Uterus (tissue), 2 donors: Measurements from ENCODE around the gene CACNA2D4.

Experiments used
- CTCF ChIP-seq, 4 experiments: fragments of 200-600 bp in 2 of 4; fragments of 450-650 bp in 2 of 4; sonication (generic) in 2 of 4; IDR thresholded peaks; one replicate each; pipeline ENCODE4 v1.5.1; 2016 to 2019; ENCODE audit warnings: antibody characterized with exemption in 4 of 4, mild to moderate bottlenecking in 2 of 4, moderate library complexity in 1 of 4
- POLR2A ChIP-seq, 2 donors: fragments of 450-650 bp; IDR thresholded peaks; one replicate each; pipeline ENCODE4 v1.6.1; 2016; ENCODE audit warnings: antibody characterized with exemption in 2 of 2, mild to moderate bottlenecking in 1 of 2, moderate library complexity in 1 of 2

GRCh38 chr12:1880876-1881275 lies 37.6 kb downstream of the CACNA2D4 start:
- no peak for TF ChIP-seq CTCF (IDR thresholded peaks at IDR 0.05)
- TF ChIP-seq POLR2A (IDR thresholded peaks at IDR 0.05) = no peak
